Measurements from ENCODE around the gene ZNF853.

Gene ZNF853

DNA sequence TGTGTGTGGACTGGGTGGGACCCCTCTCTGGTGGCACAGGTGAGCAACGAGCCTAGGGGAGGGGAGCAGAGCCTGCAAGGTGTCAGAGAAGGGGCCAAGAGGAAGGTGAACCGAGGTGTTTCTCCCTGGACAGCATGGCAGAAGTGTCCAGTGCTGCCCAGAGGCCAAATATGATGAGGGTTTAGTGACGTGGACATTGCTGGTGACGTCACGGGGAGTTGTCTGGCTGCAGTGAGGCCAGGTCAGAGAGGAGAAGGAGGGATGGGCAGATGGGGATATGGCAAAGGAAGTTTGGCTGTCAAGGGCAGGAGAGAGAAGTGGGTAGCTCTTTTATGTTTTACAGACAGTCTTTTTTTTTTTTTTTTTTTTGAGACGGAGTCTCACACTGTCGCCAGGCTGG is 2.6 kb upstream of the ZNF853 start:
- TF ChIP-seq, protein P1, sequence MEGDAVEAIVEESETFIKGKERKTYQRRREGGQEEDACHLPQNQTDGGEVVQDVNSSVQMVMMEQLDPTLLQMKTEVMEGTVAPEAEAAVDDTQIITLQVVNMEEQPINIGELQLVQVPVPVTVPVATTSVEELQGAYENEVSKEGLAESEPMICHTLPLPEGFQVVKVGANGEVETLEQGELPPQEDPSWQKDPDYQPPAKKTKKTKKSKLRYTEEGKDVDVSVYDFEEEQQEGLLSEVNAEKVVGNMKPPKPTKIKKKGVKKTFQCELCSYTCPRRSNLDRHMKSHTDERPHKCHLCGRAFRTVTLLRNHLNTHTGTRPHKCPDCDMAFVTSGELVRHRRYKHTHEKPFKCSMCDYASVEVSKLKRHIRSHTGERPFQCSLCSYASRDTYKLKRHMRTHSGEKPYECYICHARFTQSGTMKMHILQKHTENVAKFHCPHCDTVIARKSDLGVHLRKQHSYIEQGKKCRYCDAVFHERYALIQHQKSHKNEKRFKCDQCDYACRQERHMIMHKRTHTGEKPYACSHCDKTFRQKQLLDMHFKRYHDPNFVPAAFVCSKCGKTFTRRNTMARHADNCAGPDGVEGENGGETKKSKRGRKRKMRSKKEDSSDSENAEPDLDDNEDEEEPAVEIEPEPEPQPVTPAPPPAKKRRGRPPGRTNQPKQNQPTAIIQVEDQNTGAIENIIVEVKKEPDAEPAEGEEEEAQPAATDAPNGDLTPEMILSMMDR (conservative IDR thresholded peaks at IDR 0.05), result no peak
- no peak overlapping the region for H3K27ac ChIP-seq

DNA sequence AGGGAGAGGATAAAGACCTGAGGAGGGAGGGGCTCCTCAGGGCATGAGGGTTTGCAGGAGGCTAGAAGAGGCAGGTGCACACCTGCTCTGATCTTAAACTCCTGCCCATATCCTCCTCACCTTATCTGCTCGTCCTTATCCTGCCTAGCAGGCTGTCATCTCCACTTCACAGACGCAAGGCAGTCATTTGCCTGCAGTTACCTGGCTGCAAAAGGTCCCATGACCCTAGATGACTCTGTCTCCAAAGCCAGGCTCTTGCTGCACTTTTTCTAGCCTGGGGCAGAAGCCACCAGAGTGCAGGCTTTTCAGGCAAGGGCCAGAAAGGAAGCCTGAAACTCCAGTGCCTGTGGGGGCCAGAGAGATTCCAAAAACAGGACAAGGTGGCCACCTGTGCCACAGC is 1.7 kb upstream of the ZNF853 start:
- TF ChIP-seq, protein P1 (conservative IDR thresholded peaks at IDR 0.05), result no peak
- H3K27ac ChIP-seq, result no peak overlapping the region

DNA sequence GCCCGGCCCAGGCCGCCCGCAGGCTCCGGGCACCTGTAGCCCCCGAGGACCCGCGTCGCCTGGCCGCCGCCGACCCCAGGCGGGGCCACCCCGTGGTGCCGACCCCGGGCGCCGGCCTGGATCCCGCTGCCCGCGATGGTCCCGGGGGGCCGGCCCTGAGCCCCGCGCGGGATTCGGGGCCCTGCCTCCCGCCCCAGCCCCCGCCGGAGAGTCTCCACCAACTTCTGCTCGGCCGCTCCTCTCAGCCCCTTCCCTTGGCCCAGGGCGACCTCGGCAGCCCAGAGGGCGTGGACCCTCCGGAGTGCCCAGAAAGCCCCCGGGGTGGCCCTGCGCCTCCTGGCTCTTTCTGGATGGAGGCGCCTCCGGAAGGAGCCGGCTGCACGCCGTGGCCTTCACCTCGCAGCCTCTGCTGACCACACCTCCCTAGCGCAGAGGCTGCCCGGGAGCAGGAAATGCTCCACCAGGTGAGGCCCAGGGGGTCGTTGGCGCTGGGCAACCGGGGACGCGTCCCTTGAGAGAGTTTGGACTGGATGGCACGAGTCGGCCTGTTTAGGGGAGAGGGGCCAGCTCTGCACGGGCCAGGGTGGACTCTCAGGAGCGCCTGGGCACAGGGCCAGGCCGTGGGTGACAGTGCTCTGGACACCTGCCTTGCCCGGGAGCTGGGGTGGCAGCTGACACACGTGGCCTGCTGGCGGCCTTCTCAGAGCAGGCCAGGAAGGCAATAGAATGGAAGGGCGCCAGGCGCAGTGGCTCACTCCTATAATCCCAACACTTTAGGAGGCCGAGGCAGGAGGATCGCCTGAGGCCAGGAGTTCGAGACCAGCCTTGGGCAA is 529 bp downstream of the ZNF853 start:
- peak overlapping the region; percentile 58; the same call in 1 of the 2 replicates for H3K27ac ChIP-seq
- TF ChIP-seq, protein P1 (conservative IDR thresholded peaks at IDR 0.05), result no peak

DNA sequence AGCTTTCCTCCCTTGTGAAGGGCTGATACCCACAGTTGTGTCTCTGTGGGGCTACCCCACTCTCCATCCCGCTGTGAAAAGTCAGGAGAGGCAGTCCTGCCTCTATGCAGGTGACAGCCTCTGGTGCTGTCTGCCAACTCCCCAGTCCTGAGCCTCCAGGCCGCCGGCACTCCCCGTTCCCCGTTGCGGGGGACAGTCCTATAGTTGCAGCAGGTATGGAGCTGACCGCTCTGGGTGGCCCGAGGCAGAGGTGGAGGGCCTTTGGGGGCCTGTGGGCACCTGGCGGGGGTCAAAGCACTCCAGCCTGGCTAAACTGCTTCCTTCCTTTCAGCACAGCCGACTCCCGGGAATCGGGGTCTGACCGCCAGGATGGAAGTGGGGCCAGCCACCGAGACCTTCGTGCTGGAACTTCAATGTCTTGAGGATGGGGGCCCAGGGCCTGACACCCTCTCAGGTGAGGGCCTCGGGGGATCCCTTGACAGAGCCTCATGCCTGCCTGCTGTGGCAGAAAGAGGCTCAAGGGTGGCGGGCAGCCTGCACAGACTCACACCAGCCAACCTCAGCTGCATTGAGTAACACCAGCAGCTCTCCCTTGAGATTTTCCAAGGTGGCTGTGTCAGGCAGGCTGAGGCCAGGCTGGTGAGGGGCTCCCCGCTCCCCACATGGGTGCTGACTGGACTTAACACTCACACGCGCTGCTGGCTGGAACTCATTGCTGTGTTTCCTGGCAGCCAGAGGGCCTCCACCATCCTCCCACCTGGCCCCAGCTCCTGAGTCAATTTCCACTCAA is 1.6 kb downstream of the ZNF853 start:
- H3K27ac ChIP-seq, result no peak overlapping the region
- TF ChIP-seq, protein P1 (conservative IDR thresholded peaks at IDR 0.05), result no peak

DNA sequence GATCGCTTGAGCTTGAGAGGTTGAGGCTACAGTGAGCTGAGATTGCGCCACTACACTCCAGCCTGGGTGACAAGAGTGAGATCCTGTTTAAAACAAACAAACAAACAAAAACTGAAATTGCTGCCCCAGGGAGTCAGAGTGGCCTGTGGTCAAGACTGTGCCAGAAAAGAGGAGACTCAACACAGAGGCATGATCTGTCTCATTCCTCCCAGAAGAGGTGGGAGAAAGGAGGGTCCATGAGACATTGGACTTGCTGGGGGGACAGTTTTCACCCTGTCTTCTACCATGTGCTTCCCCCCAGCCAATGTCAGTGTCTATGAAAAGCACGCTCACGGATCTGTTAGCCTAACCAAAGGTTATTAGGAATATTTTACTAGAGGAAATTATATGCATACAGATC is 3.2 kb downstream of the ZNF853 start:
- H3K27ac ChIP-seq, result no peak overlapping the region

DNA sequence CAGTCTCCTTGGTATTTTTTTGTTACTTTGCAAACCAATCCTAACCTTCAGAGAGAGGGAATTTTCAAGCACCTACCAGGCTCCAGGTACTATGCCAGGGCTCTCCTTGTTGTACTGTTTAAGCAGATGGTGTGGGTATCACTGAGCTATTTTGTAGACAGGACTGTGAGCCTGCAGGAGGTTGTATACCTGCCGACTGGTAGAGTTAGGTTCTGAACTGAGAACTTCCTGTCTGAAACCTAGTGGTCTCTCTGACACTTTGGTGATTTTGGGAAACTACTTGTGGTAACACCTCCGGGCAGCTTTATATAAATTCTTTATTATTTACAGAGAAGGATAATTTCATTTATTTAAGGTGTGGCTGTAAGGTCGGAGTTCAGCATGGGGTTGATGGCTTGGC is 4.6 kb downstream of the ZNF853 start:
- H3K27ac ChIP-seq, result no peak overlapping the region
- TF ChIP-seq, protein P1 (conservative IDR thresholded peaks at IDR 0.05), result no peak

More for the DNA sequence above, 3.2 kb downstream of the ZNF853 start:
- TF ChIP-seq, protein P1 (conservative IDR thresholded peaks at IDR 0.05), result no peak
